ENCODE measurements around the gene NCOR2. TPM values are rescaled to one million over a fixed set of nuclear protein-coding genes. Genes with fewer than 3 reads are reported as not detected.

Gene NCOR2
- total and polyA plus RNA-seq, 2 of the 4 experiments (the other 2 are of a cell fraction), result 12.9 to 40.8 TPM

DNA sequence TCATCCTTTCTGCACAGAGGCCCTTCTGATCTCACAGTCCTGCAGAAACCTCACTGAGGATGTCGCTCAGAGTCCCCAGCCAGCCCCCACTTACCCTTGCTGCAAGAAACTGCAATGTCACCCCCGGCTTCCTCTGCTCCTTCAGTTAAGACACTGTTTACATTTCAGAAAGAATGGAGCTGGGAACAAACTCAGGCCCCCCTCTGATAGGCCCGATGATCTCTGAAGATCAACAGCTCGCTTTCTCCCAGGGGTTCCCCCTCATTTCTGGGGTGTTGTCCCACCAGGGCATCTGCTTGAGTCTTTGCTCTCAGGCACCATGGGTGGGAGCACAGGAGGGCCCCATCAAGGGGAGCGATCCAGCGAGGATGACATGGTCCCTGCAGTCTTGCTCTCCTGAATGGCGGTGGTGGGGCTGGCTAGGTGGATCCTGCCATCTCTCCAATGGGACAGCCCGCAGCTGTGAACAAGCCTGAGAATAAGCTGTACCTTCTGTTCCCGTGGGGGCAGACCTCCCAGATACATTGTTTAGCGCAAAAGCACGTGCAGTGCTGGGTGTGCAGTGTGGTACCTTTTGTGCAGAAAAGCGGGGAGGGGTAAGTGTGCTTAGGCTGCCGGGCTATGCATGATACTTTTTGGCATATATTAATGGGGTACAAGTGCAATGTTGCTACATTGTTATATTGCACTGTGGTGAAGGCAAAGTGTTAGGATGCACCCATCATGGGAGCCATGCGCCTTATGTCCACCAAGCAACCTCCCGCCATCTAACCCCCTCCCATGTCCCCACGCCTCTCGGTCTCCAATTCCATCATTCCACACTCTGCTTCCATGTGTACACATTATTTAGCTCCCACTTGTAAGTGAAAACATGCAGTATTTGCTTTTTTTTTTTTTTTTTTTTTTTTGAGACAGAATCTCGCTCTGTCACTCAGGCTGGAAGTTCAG, 6.7 kb upstream of the NCOR2 start:
- no peak overlapping the region for H3K56ac ChIP-seq (ENCODE audit: extremely low read depth, insufficient read depth, low read length)
- BruUV-seq (replicated peaks), result no TSS peak
- H3K27ac ChIP-seq (ENCODE audit: insufficient read depth, low read length), result peak overlapping the region; percentile 10; the same call in 1 of the 2 replicates
- peak overlapping the region; percentile 94 for H4K5ac ChIP-seq (ENCODE audit: low read depth, low read length)
- ChIA-PET POLR2A (ENCODE audit: unreplicated experiment) (no interaction called here), CTCF (interaction anchor here (0.7 kb wide), 1 partner anchor 163 kb away, joined by 6 read pairs; no protein-coding TSS in a partner anchor)
- peak overlapping the region; percentile 37; the same call in 1 of the 2 replicates for H2AK5ac ChIP-seq (ENCODE audit: low read depth, low read length)
- no peak for DNase-seq
- in situ Hi-C loops (cut with MboI; ENCODE audit: low sequenced_read_pairs) (no loop called here), dilution Hi-C loops (cut with HindIII; ENCODE audit: low sequenced_read_pairs, unreplicated experiment) (no loop called here), intact Hi-C loops (cut with micrococcal nuclease) (no loop called here)
- H3K9me3 ChIP-seq (ENCODE audit: control insufficient read depth, insufficient read depth, low read length), result peaks cover 7% of the 10 kb centered on the region
- H3K4me2 ChIP-seq (ENCODE audit: low read depth, low read length), result no peak overlapping the region
- H3K79me1 ChIP-seq (ENCODE audit: low read depth in 1 of 2, low read length in 2 of 2), result no peaks in the 10 kb centered on the region
- peak overlapping the region; percentile 49; the same call in 1 of the 2 replicates for H3K23ac ChIP-seq (ENCODE audit: low read depth, low read length)
- peak overlapping the region; percentile 67 for H2BK120ac ChIP-seq (ENCODE audit: low read depth, low read length)
- no peak overlapping the region for H2BK5ac ChIP-seq (ENCODE audit: low read depth, low read length, poor library complexity, severe bottlenecking)
- peaks cover 10% of the 10 kb centered on the region; the same call in 1 of the 2 replicates for H3K4me1 ChIP-seq (ENCODE audit: control insufficient read depth, insufficient read depth, low read length)
- H2BK15ac ChIP-seq (ENCODE audit: low read depth, low read length), result peak overlapping the region; percentile 35; the same call in 1 of the 3 replicates
- H3K4me3 ChIP-seq (ENCODE audit: insufficient read depth, low read depth, low read length), result no peak overlapping the region
- peak overlapping the region; percentile 68 for H3K18ac ChIP-seq (ENCODE audit: low read depth, low read length)
- 48% methylated on average over 6 of the region's 18 CpGs; no CpG with 5 or more reads in 1 of the 2 experiments for WGBS, 2 experiments (ENCODE audit: extremely low coverage in 2 of 2, insufficient read length in 1 of 2)
- H2AK9ac ChIP-seq (replicated peaks; ENCODE audit: low read depth, low read length, poor library complexity), result peak overlapping the region; percentile 45
- H2AFZ ChIP-seq (replicated peaks; ENCODE audit: low read length, poor library complexity), result peak overlapping the region; percentile 83
- H4K91ac ChIP-seq (ENCODE audit: insufficient read depth, low read depth, low read length), result peak overlapping the region; percentile 67
- H3K14ac ChIP-seq (replicated peaks; ENCODE audit: low read depth, low read length), result peak overlapping the region; percentile 23
- peak overlapping the region; percentile 54 for H2BK20ac ChIP-seq (ENCODE audit: low read depth, low read length)
- peak overlapping the region; percentile 62 to 70; a peak in 3 of 4 replicates for H4K8ac ChIP-seq (ENCODE audit: low read depth in 2 of 2, low read length in 2 of 2)
- TF ChIP-seq MAZ (IDR thresholded peaks at IDR 0.05; ENCODE audit: borderline replicate concordance, low read depth, low read length), result no peak
- peak; percentile 61; the same call in 1 of the 2 replicates for TF ChIP-seq NFE2L2 (IDR thresholded peaks at IDR 0.05; ENCODE audit: low read depth, low read length)
- peak overlapping the region; percentile 49 for H3K4ac ChIP-seq (ENCODE audit: low read depth, low read length)
- H3K36me3 ChIP-seq (ENCODE audit: control insufficient read depth, insufficient read depth, low read length), result no peaks in the 10 kb centered on the region
- H3K27me3 ChIP-seq (ENCODE audit: control insufficient read depth, insufficient read depth, low read length), result no peaks in the 10 kb centered on the region
- no peaks in the 10 kb centered on the region for H4K20me1 ChIP-seq (ENCODE audit: insufficient read depth, low read length)
- H3K9ac ChIP-seq (ENCODE audit: low read depth, low read length), result peak overlapping the region; percentile 15
- H3K9me1 ChIP-seq (ENCODE audit: insufficient read depth, low read length), result peaks cover 3% of the 10 kb centered on the region; the same call in 1 of the 2 replicates
- ATAC-seq (ENCODE audit: low read depth), result peak; percentile 56

Measured in IMR-90 (cell line).